ENCODE measurements around the gene CACNA1B.

CACNA1B gene

DNA sequence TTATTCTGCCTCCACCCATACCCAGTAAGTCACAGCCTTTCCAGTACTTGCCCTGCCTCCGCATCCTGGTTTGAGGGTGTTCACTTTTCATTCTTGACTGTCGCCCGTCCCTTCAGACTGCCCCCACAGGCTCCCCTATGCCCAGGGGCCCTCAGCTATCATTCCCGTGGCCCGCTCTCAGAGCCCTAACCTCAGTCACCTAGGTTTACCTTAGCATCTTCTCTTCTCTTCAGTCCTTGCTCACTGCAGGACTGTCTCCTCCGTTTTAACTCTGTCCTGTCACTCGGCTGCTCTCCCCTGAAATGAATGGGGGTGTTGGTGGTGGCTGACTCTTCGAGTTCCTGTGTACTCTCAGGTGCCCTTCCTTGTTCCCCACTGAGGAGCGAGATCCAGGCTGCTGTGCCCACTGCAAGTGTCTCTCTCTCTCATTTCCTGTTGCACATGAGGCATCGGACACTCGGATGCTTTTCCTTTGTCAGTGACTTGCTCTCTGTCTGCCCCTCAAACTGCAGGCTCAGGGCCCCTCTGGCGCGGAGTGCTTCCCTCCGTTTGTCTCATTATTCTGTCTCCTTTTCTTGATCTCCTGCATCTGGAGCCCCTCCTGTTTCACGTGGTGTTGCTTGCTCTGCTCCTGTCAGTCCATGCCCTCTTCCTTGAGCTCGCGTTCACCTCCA is 89.8 kb downstream of the CACNA1B start:
- no peak for DNase-seq (ENCODE audit: low spot score)

DNA sequence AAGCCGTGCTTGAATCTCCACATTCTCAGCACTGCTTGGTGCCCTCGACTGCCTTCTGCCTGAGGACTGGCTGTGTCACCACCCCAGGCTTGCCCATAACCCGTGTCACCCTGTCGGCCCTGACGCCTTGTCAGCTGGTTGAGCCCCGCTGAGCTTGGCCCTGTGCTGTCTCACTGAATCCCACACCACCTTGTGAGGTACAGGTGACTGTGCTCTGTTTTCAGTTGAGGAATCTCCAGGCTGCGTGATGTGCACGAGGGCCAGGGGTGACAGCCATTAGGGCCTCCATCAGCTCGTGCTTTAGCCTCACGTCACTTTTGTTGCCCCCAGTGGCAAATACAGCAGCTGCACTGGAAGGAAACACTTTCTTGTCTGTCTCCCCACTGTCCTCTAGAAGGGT is 90.7 kb downstream of the CACNA1B start:
- DNase-seq (ENCODE audit: low spot score): no peak

DNA sequence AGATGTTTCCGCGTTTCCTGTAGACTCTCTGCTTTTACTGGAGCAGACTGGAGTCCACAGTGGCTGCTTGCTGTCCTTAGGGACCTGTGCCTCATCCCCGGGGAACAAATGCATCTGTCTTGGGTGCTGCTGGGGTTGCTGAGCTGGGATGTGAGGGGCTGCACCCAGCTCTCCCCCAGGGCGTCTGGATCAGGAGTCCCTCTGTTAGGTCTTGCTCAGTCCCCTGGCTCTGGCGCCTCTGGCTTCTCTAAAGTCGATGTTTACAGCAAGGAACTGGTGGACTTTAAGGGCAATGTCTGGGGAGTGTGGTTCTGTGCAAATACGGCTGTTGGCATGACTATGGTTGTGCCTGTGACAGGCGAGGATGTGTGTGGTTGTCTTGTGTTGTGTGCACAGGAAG is 91.4 kb downstream of the CACNA1B start:
- DNase-seq (ENCODE audit: low spot score): no peak

DNA sequence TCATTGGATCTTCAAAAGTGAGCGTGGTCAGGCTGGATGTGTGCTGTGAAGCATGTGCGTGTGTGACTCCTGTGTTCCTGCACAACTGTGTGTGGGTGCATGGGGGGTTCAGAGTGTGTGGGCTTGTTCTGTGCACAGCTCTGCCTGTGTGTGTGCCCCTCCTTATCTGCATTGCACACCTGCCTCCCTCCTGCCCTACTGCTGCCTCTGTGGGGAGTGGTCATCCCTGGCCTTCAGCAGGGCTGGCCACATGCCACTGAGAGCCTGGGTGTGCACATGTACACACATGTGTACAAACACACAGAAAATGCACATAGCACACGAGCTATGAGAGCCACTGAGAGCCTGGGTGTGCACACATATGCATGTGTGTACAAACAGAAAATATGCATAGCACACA is 92.1 kb downstream of the CACNA1B start:
- DNase-seq (ENCODE audit: low spot score): no peak

DNA sequence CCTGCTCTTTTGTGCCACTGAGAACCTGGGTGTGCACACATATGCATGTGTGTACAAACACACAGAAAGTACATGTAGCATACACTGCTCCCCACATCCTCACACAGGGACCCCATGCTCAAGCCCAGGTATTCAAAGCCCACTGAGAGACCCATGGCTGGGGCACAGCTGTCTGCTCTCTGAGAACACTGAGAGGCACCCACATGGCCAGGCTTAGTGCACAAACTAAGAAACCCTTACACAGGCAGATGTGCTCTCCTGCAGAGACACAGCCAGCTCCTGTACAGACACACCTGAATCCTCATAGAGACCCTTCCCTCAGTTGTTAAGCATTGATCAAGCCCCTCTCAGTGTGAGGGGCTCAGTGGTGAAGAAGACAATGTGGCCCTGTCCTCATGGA is 92.5 kb downstream of the CACNA1B start:
- no peak for DNase-seq (ENCODE audit: low spot score)

DNA sequence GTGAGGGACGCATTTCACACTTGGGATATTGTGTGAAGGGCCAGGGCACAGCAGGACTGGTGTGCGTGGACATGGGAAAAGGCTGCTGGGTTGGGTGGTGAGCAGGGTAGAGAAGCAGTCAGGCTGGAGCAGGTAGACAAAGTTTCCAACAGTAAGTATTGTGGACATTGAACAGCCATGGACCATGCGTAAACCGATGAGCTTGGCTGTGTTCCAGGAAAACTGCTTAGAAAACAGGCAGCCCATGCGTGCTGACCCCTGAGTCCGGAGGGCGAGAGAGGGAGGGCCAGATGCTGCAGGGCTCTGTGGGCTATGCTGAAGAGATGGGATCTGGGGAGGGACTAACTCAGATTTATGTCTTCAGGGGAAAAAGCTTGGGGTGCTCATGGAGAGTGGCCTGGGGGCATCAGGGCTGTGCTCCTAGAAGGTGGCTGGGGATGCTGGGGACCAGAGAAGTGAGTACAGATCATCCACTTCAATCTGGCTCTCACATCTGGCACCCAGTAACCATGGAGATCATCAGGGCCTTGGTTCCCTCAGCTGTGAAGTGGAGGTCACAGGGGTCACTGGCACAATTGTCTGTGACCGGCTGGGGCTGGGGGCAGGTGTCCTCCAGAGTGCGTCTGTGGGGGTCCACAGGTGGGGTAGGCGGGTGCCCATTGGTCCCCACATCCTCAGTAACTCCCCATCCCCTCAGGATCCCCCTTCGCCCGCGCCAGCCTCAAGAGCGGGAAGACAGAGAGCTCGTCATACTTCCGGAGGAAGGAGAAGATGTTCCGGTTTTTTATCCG is 93.3 kb downstream of the CACNA1B start:
- DNase-seq (ENCODE audit: low spot score): no peak

DNA sequence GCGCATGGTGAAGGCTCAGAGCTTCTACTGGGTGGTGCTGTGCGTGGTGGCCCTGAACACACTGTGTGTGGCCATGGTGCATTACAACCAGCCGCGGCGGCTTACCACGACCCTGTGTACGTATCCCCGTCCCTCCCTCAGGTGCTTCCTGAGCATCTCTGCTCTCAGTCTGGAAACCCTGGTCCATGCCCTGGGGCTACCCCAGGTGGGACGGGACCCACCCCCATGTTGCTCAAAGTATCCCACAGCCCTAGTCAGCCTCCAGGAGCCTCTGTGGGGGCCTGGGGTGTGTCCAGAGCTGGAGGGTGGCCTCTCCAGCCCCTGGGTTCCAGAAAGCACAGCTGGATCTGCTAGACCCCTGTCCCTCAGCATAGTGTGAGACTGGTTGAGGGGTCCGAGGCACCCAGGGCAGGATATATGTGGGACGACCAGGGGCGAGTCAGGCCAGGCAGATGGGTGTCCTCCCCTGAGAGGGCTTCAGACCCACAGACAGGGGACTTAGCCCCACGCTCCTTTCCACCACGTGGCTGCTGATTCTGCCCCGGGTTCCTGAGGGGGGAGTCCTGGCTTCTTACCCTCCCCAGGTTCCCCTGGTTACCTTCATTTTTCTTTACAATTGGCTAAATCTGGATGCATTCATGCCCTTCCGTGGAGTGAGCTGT is 94.0 kb downstream of the CACNA1B start:
- DNase-seq (ENCODE audit: low spot score): no peak

DNA sequence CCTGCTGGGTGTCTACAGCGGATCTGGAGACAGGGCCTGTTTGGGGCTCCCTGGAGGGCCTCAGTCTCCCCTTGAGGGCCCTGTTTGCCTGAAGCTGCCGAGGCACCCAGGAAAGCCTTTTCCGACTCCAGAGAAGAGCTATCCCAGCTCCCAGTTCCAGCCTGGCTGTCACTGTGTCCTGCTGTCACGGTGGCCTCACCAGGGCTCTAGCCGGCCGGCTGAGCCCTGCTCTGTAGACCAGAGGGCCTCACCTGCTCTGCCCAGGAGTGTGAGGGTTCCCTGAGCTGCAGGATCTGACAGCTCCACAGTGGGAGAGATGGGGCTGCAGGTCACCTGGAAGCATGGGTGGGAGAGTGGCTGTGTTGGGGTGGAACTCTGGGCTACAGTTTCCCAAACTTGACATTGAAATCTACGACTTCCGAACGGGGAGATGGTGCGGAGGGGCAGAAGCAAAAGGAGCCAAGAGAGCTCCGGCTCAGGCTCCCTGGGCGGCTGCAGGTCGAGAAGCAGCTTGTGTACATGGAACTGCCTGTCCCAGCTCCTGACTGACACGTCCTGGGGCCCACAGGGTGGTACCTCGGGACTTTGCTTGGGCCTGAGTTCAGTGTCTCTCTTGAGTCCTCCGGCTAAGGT is 94.9 kb downstream of the CACNA1B start:
- no peak for DNase-seq (ENCODE audit: low spot score)

DNA sequence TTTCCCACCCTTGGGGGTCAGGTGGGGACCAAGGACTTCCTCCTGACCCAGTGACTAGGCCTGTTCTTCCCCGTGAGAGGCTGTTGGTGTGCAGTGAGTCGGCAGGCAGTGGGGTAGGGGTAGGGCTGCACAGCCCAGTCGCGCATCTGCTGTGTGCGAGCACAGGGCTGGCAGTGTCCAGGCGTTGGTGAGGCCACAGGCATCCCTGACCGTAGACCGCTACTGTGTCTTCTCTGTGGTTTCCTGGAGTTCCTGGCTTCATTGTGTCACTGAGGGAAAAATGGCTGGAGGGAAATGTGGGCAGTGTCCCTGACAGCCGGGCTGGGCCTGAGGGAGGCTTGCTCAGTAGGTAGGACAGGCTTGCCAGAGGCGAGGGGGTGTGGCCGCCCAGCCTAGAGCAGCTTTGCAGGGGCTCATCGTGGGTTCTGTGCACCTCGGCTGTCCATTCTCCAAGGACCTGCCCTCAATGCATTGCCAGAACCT is 95.4 kb downstream of the CACNA1B start:
- DNase-seq (ENCODE audit: low spot score): no peak

DNA sequence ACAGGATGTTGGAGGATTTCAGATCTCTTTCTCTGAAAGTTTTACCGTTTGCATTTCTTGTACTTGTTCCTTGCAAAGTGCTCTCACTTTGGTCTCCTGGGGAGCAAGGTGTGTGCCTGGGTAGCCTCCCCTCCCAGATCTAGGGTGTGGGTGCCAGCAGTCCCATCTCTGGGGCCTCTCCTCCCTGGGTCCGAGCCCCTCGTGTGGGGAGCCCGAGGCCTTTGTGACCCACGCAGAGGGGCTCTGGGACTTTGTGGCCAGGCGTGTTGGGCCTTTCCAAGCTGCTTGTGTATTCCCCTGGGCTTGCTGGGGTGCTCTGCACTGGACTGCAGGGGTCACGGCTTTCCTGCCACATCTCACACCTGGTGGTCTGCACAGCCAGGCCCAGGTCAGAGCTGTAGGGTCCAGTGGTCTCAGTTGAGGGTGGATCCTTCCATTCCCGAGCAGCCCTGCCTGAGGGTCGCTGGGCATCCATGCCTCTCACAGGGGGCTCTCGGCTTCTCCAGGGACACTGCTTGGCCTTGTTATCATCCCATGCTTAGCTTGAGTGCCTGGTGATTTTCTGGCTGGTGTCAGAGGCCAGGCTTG is 96.3 kb downstream of the CACNA1B start:
- no peak for DNase-seq (ENCODE audit: low spot score)

DNA sequence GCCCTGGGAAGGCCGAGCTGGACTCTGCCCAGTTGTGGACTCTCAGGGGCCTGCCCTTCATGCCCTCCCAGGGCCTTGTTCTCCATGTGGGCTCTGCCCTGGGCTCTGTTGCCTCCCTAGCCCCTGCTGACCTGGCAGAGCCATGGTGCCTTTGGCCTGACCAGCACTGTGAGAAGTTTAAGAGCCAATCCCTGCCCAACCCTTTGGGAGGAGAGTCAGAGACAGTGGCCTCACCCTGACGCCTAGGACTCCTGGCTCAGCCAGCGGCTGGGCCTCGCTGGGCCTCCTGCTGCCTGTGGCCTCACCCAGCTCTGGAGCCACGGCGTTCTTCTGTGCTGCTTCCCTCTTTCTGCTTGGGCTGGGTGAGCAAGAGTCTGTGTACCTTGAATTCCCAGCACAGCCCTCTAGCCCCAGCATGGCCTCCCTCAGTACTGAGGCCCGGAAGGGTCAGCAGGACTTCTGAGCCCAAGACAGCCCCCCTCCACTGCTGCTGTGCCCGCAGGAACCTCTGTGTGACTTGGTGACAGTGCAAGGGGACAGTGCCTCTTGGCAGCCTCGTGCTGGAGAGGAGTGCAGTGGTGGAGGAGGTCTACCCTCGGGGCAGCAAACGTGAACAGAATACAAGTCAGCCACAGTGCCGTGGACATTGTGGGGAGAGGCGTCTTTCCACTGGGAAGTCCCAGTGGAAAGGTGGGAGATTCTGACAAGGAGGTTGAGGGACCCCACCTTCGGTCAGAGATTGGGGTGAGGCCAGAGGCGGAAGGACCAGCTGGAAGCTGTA is 97.4 kb downstream of the CACNA1B start:
- DNase-seq (ENCODE audit: low spot score): no peak

DNA sequence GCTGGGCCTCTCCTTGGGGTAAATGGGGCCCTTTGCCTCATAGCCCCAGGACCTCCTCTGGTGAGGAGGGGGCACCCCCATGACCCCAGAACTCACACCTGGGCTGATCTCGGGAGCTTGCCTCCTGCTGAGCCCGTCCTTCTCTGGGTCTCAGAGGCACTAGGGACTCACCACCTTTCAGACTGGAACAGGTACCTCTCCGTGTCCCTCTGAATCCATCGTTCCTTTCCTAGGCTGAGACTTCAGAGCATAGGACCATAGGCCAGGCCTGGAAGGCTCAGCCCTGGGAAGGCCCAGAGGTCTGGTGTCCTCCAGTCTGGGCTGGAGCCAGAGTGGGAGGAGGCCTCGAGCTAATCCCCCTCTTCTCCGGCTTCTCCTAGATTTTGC is 97.9 kb downstream of the CACNA1B start:
- DNase-seq (ENCODE audit: low spot score): no peak

DNA sequence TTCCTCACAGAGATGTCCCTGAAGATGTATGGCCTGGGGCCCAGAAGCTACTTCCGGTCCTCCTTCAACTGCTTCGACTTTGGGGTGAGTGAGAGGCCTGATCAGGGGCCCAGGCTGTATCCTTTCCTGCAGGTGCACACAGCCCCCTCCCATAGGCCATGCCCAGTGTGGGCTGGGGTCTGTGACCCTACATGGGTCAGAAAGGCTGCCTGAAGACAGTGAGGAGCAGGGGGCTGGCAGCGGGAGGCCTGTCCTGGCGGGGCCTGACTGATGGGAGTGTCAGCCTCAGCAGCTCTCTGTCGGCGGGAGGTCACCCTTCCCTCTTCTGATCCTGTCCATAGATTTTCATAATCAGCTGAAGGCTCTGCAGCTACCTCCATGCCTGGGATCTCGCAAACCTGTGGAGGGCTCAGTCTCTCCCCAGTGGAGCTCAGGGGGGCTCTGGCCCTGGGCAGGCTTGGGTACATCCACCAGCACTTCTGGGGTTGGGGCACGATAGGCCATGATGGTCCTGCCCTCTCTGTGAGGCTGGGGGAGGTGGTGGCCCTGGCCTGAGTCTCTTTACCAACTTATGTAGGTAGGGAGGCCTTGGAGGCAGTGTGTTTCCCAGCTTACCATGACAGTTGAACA is 98.5 kb downstream of the CACNA1B start:
- DNase-seq (ENCODE audit: low spot score): no peak

DNA sequence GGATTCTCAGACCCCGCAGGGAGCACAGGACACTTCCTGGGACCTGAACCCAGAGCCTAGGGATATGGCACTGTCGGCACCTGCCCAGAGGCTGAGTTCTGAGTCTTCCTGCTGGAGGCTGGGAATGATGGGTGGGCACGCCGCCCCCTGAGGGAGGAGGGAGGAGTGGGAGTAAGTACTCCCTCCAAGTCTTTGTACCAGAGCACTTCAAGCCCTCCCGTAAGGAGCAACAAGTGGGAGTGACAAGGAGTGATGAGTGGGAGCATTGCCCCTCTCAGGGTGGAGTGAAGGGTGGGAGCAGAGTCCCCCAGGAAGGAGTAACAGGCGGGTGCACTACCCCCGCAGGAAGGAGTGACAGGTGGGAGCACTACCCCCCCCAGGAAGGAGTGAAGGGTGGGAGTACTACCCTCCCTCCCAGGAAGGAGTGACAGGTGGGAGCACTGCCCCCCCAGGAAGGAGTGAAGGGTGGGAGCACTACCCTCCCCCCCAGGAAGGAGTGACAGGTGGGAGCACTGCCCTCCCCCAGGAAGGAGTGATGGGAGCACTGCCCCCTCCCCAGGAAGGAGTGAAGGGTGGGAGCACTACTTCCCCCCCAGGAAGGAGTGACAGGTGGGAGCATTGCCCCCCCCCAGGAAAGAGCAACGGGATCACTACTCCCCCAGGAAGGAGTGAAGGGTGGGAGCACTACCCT is 100.1 kb downstream of the CACNA1B start:
- no peak for DNase-seq (ENCODE audit: low spot score)

DNA sequence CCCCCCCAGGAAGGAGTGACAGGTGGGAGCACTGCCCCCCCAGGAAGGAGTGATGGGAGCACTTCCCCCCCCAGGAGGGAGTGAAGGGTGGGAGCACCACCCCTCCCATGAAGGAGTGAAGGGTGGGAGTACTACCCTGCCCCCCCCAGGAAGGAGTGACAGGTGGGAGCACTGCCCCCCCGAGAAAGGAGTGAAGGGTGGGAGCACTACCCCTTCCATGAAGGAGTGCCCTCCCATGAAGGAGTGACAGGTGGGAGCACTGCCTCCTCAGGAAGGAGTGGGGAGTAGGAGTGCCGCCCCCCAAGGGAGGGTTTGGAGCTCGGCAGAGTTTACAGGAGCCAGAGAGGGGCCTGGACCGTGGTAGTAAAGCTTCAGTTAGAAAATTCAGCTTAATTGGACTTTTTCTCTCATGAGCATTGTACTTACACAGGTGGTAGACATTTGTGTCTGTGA is 100.7 kb downstream of the CACNA1B start:
- no peak for DNase-seq (ENCODE audit: low spot score)

DNA sequence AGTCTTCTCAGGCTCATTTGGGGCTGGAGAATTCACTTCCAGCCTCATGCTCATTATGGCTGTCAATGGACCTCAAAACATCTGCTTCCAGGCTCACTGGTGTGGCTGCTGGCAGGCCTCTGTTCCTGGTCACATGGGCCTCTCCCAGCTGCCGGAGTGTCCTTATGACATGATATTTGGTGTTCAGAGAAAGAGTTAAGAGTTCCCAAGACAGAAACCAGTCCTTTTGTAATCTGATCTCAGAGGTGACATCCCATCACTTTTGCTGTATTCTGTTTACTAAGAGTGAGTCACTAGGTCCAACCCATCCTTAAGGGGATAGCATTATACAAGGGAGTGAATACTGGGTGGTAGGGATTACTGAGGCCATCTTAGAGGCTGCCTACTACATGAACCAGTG is 104.6 kb downstream of the CACNA1B start:
- no peak for DNase-seq (ENCODE audit: low spot score)

DNA sequence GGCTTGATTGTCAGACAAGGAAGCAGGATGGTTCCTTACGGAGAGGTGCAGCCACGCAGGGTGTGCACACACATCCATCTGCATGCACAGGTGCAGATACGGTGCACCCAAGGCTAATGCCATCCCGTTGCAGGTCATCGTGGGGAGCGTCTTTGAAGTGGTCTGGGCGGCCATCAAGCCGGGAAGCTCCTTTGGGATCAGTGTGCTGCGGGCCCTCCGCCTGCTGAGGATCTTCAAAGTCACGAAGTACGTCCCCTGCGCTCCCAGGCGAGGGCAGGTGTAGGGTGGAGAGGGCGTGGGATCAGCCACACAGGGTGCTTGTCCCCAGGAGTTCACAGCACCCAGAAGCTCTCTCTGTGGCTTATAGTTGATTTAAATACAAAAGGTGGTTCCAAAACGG is 106.4 kb downstream of the CACNA1B start:
- no peak for DNase-seq (ENCODE audit: low spot score)

DNA sequence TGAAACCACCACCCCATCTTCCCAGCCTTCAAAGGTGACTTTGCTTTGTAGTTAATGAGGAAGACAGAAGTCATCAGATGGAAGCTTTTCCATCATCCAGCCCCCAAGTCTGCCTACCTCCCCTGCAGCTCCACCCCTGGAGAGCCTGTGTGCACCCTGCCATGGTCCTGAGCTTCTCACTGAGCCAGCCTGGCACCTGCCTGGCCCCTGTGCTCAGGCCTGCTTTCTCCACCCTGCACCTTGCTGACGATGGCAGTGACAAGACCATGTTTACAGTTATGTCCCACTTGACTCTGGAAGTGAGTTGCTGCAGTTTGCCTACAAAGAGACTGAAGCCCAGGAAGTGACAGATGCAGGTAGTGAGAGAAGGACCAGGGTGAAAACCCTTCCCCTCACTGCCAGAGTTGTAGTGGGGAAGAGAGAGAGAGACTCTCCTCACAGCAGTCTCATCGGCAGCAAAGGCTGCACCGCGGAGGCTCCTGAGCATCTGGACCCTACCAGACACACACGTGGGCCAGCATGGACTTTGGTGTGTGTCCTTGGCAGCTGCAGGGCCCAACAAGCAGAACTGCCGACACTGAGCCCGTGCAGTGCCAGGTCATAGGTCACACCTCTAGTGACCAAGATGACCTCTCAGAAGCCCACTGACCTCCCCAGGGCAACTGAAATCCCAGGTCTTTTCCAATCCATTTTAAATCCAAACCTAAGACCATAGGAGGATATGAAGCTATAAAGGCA is 107.1 kb downstream of the CACNA1B start:
- DNase-seq (ENCODE audit: low spot score): peak; percentile 4

DNA sequence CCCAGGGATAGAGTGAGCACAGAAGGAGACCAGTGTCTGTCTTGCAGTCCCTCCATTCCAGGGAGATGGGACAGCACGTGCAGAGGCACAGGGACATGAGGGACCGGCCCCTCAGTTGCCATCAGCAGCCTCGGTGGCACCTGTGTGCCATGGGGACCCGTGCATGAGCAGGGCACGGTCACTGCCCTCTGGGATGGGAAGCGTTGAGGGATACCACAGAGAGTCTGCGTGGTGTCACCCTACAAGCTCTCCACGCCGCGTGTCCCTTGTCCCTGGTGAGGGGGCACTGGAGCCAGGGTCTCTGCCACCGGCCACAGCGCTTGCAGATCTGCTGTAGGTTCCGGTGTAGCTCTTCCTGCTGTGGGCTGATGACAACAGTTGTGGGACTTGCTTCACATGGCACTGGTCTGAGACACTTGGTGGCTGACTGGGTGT is 108.1 kb downstream of the CACNA1B start:
- peak; percentile 5 for DNase-seq (ENCODE audit: low spot score)
